Measurements from ENCODE around the gene OR2T8. TPM values are rescaled to one million over a fixed set of nuclear protein-coding genes. Genes with fewer than 3 reads are reported as not detected.
"Not testable (repeated sequence)": the region's sequence is repeated elsewhere in the genome, so short reads cannot be mapped to it uniquely, and the experiment has no call there.

The OR2T8 gene
- total and polyA plus RNA-seq, 2 donors: not detected

GRCh38 chr1:247933989-247934388 is 13.9 kb downstream of the OR2T8 start:
- H3K36me3 ChIP-seq (ENCODE audit: insufficient read depth): no peaks in the 10 kb centered on the region
- H3K27ac ChIP-seq (ENCODE audit: low read depth): no peak overlapping the region
- H3K4me1 ChIP-seq (ENCODE audit: insufficient read depth): no peaks in the 10 kb centered on the region
- 94% methylated on average over 8 of the region's 8 CpGs for whole genome bisulfite sequencing
- no peak for DNase-seq (ENCODE audit: extremely low spot score)
- no peak overlapping the region for H3K4me3 ChIP-seq (ENCODE audit: low read depth, low read length)

GRCh38 chr1:247935781-247936180 is 15.7 kb downstream of the OR2T8 start:
- Histone ChIP-seq H3K36me3 (ENCODE audit: insufficient read depth) (no peaks in the 10 kb centered on the region), H3K4me3 (ENCODE audit: low read depth, low read length) (no peak overlapping the region), H3K27ac (ENCODE audit: low read depth) (no peak overlapping the region), H3K4me1 (ENCODE audit: insufficient read depth) (no peaks in the 10 kb centered on the region)
- 94% methylated on average over 9 of the region's 9 CpGs for WGBS
- DNase-seq (ENCODE audit: extremely low spot score): no peak

- Histone ChIP-seq H3K27ac (ENCODE audit: low read depth) (no peak overlapping the region), H3K4me1 (ENCODE audit: insufficient read depth) (no peaks in the 10 kb centered on the region), H3K36me3 (ENCODE audit: insufficient read depth) (no peaks in the 10 kb centered on the region), H3K4me3 (ENCODE audit: low read depth, low read length) (no peak overlapping the region)
- 94% methylated on average over 18 of the region's 18 CpGs for WGBS
- no peak for DNase-seq (ENCODE audit: extremely low spot score)
Measured at GRCh38 chr1:247936415-247936814, 16.4 kb downstream of the OR2T8 start.

GRCh38 chr1:247936965-247937734 is 17.1 kb downstream of the OR2T8 start:
- H3K27ac ChIP-seq (ENCODE audit: low read depth); DNase-seq (ENCODE audit: extremely low spot score); H3K4me1 ChIP-seq (ENCODE audit: insufficient read depth); H3K36me3 ChIP-seq (ENCODE audit: insufficient read depth); H3K4me3 ChIP-seq (ENCODE audit: low read depth, low read length): not testable (repeated sequence)
- WGBS: 5% methylated on average over 44 of the region's 44 CpGs

- Histone ChIP-seq H3K36me3 (ENCODE audit: insufficient read depth) (no peaks in the 10 kb centered on the region), H3K27ac (ENCODE audit: low read depth) (no peak overlapping the region), H3K4me3 (ENCODE audit: low read depth, low read length) (no peak overlapping the region), H3K4me1 (ENCODE audit: insufficient read depth) (no peaks in the 10 kb centered on the region)
- 83% methylated on average over 6 of the region's 6 CpGs for WGBS
- no peak for DNase-seq (ENCODE audit: extremely low spot score)
Measured at GRCh38 chr1:247942624-247943023, 22.6 kb downstream of the OR2T8 start.

- WGBS: 82% methylated on average over 3 of the region's 3 CpGs
- no peak for DNase-seq (ENCODE audit: extremely low spot score)
Measured at GRCh38 chr1:247948558-247948957, 28.5 kb downstream of the OR2T8 start, which contains the start of gene OR2L8. OR2L8 (plus strand) TSS chr1:247948858; CDS start chr1:247948858, 0 bp downstream.

GRCh38 chr1:247953408-247953807 is 33.4 kb downstream of the OR2T8 start:
- H3K4me3 ChIP-seq (ENCODE audit: low read depth, low read length): no peak overlapping the region
- 93% methylated on average over 1 of the region's 1 CpG for WGBS
- no peaks in the 10 kb centered on the region for H3K4me1 ChIP-seq (ENCODE audit: insufficient read depth)
- H3K36me3 ChIP-seq (ENCODE audit: insufficient read depth): no peaks in the 10 kb centered on the region
- DNase-seq (ENCODE audit: extremely low spot score): no peak
- H3K27ac ChIP-seq (ENCODE audit: low read depth): no peak overlapping the region

More at GRCh38 chr1:247948558-247948957, 28.5 kb downstream of the OR2T8 start, which contains the start of gene OR2L8:
- Histone ChIP-seq H3K4me1 (ENCODE audit: insufficient read depth) (no peaks in the 10 kb centered on the region), H3K27ac (ENCODE audit: low read depth) (no peak within 1 kb of the TSS), H3K4me3 (ENCODE audit: low read depth, low read length) (no peak within 1 kb of the TSS), H3K36me3 (ENCODE audit: insufficient read depth) (no peaks in the 10 kb centered on the region)

- H3K27ac ChIP-seq (ENCODE audit: low read depth): no peak overlapping the region
- H3K36me3 ChIP-seq (ENCODE audit: insufficient read depth): no peaks in the 10 kb centered on the region
- H3K4me3 ChIP-seq (ENCODE audit: low read depth, low read length): no peak overlapping the region
- H3K4me1 ChIP-seq (ENCODE audit: insufficient read depth): no peaks in the 10 kb centered on the region
- DNase-seq (ENCODE audit: extremely low spot score): no peak
- 34% methylated on average over 3 of the region's 3 CpGs for WGBS
Measured at GRCh38 chr1:247961791-247962190, 41.7 kb downstream of the OR2T8 start.

- Histone ChIP-seq H3K36me3 (ENCODE audit: insufficient read depth) (no peaks in the 10 kb centered on the region), H3K27ac (ENCODE audit: low read depth) (peak overlapping the region; percentile 38), H3K4me3 (ENCODE audit: low read depth, low read length) (no peak overlapping the region), H3K4me1 (ENCODE audit: insufficient read depth) (no peaks in the 10 kb centered on the region)
- WGBS: 70% methylated on average over 4 of the region's 4 CpGs
- no peak for DNase-seq (ENCODE audit: extremely low spot score)
Measured at GRCh38 chr1:247962911-247963588, 43.0 kb downstream of the OR2T8 start.

- Histone ChIP-seq H3K36me3 (ENCODE audit: insufficient read depth) (no peaks in the 10 kb centered on the region), H3K4me1 (ENCODE audit: insufficient read depth) (no peaks in the 10 kb centered on the region), H3K4me3 (ENCODE audit: low read depth, low read length) (no peak within 1 kb of the TSS), H3K27ac (ENCODE audit: low read depth) (no peak within 1 kb of the TSS)
- WGBS: 86% methylated on average over 2 of the region's 2 CpGs
- DNase-seq (ENCODE audit: extremely low spot score): no peak
Measured at GRCh38 chr1:247964933-247965332, 44.9 kb downstream of the OR2T8 start, which contains the start of gene OR2AK2. OR2AK2 (plus strand) TSS chr1:247965233; CDS start chr1:247965377, 144 bp downstream.

GRCh38 chr1:247966532-247967204 is 46.6 kb downstream of the OR2T8 start:
- no peaks in the 10 kb centered on the region for H3K36me3 ChIP-seq (ENCODE audit: insufficient read depth)
- no peak for DNase-seq (ENCODE audit: extremely low spot score)
- WGBS: 67% methylated on average over 5 of the region's 5 CpGs

More at GRCh38 chr1:247966532-247967204, 46.6 kb downstream of the OR2T8 start:
- H3K4me1 ChIP-seq (ENCODE audit: insufficient read depth): no peaks in the 10 kb centered on the region
- H3K27ac ChIP-seq (ENCODE audit: low read depth): no peak overlapping the region
- H3K4me3 ChIP-seq (ENCODE audit: low read depth, low read length): no peak overlapping the region
